AG04449 (cell line): ENCODE measurements around the gene EID3.

Source experiments
- CTCF ChIA-PET: fragments of 350-600 bp; formaldehyde crosslinking; extraction: SDS; loops from one replicate; lab custom pipeline; 2021; ENCODE audit warnings: antibody characterized with exemption; lab: Yijun Ruan, JAX
- POLR2A ChIA-PET: fragments of 400-600, 350-600 bp; formaldehyde crosslinking; extraction: SDS; loops from one replicate; lab custom pipeline; 2020; ENCODE audit warnings: antibody characterized with exemption, inconsistent platforms; lab: Yijun Ruan, JAX
- DNase-seq: peaks from one replicate; pipeline ENCODE4 v3.0.0-alpha.2; 2010; ENCODE audit warnings: low read depth, low spot score
- H3K4me3 ChIP-seq: 2 replicates; pipeline ENCODE4 v1.5.1; 2011; ENCODE audit warnings: low read depth, mild to moderate bottlenecking, control low read depth, low read length
- CTCF ChIP-seq: IDR thresholded peaks from one replicate; pipeline ENCODE4 v1.5.1; 2011; ENCODE audit warnings: mild to moderate bottlenecking, moderate library complexity, low read length, control low read depth, inconsistent platforms; ENCODE audit not compliant: insufficient read depth; ENCODE audit errors: missing control alignments

EID3 gene

GRCh38 chr12:104348283-104348993 lies 44.9 kb downstream of the EID3 start:
- CTCF ChIA-PET, result interaction anchor here (0.9 to 1.9 kb wide), 2 partner anchors 10 to 529 kb away, joined by 7 to 8 read pairs; no protein-coding TSS in a partner anchor
- POLR2A ChIA-PET, result no interaction called here
- H3K4me3 ChIP-seq, result no peak overlapping the region
- DNase-seq, result no peak
- no peak for TF ChIP-seq CTCF

DNA sequence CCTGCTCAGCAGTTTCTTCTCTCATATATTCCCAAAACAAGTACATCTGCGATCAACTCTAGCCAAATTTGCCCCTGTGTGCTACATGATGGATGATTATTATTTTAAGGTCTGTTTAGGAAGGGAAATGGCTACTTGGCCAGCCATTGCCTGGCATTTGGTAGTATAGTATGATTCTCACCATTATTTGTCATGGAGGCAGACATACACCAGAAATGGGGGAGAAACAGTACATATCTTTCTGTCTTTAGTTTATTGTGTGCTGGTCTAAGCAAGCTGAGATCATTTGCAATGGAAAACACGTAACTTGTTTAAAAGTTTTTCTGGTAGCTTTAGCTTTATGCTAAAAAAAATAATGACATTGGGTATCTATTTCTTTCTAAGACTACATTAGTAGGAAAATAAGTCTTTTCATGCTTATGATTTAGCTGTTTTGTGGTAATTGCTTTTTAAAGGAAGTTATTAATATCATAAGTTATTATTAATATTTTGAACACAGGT lies 45.5 kb downstream of the EID3 start:
- CTCF ChIA-PET, result interaction anchor here (0.9 to 1.9 kb wide), 2 partner anchors 10 to 528 kb away, joined by 7 to 8 read pairs; no protein-coding TSS in a partner anchor
- no peak for DNase-seq

GRCh38 chr12:104350211-104351056 lies 46.9 kb downstream of the EID3 start:
- no peak overlapping the region for H3K4me3 ChIP-seq
- DNase-seq, result no peak
- ChIA-PET CTCF (interaction anchor here (1.3 to 1.9 kb wide), 2 partner anchors 8 to 752 kb away, joined by 3 to 7 read pairs; no protein-coding TSS in a partner anchor), POLR2A (no interaction called here)
- TF ChIP-seq CTCF, result no peak

More for the DNA sequence above, 45.5 kb downstream of the EID3 start:
- no peak for TF ChIP-seq CTCF
- H3K4me3 ChIP-seq, result no peak overlapping the region
- POLR2A ChIA-PET, result no interaction called here

DNA sequence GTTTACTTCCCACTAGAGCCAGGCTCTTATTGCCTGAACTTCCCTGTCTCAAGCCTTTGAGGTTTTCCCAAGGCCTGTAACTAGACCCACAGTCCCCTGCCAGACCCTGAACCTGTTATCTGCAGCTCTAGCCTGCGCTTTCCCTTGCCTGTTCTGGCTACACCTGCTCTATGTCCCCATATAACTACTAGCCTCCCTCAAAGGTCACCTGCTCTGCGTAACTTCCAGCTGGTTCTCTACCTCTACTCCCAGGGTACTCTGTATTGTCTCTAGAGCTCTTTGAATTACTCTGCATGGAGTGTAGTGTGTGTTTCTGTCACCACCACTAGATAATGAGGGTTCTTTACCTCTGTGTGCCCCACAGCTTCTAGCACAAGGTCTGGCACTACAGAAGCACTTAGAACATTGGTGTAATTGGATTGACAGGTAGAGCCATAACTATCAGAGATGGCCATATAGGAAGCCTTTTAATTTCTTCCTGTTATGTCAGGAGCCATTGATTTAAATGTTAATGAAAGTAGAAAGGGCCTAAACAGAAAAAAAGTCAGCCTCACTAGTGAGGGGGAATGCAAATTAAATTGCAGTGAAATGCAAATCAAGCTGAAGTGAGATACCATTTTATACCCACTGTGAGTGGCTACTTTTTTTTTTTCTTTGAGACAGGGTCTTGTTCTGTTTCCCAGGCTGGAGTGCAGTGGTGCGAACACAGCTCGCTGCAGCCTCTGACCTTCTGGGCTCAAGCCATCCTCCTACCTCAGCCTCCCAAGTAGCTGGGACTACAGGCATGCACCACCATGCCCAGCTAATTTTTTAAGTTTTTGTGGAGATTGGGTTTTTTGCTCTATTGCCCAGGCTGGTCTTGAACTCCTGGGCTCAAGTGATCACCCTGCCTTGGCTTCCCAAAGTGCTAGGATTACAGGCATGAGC lies 47.8 kb downstream of the EID3 start:
- TF ChIP-seq CTCF, result no peak
- no peak overlapping the region for H3K4me3 ChIP-seq
- no peak for DNase-seq
- ChIA-PET POLR2A (no interaction called here), CTCF (interaction anchor here (1.0 to 1.6 kb wide), 4 partner anchors 11 to 751 kb away, joined by 3 to 4 read pairs (median 3); no protein-coding TSS in a partner anchor)

DNA sequence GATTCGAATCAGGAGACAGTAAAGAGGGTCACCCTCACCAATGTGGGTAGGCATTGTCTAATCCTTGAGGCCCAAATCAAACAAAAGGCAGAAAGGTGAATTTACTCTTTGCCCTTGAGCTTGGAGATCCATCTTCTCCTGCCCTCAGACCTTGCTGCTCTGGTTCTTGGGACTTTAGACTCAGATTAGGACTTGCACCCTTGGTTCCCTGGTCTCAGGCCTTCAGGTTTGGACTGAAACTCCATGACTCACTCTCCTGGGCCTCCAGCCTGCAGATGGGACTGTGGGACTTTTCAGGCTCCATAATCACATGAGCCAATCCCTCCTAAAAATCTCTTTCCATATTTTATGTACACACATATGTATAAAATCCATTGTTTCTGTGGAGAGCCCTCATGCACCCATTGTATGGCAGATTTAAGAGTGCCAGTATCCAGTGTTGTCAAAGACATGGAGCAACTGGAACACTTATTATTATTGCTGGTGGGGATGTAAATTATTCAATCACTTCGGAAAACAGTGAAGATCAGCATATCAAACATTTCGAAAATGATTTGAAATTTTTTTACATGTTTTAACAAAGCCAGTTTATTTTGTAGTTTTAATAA lies 48.7 kb downstream of the EID3 start:
- POLR2A ChIA-PET, result no interaction called here
- H3K4me3 ChIP-seq, result no peak overlapping the region
- TF ChIP-seq CTCF, result no peak
- no peak for DNase-seq
- CTCF ChIA-PET, result interaction anchor here (1.0 to 1.7 kb wide), 5 partner anchors 12 to 750 kb away, joined by 3 to 6 read pairs (median 3); no protein-coding TSS in a partner anchor
